GM18517 (cell line): Measurements from ENCODE around the gene PARD3.
A peak's percentile ranks its signal among the peaks of the same experiment; 100 is the strongest.
"Not testable (repeated sequence)": the region's sequence is repeated elsewhere in the genome, so short reads cannot be mapped to it uniquely, and the experiment has no call there.

ENCODE experiments used
- ATAC-seq: cut with Tn5 transposase; IDR thresholded peaks from one replicate; pipeline ENCODE4 v1.9.1; 2021; ENCODE audit warnings: mild to moderate bottlenecking, moderate library complexity; ENCODE audit not compliant: unreplicated experiment

PARD3 gene

GRCh38 chr10:34291466-34292193 lies 523.5 kb downstream of the PARD3 start:
- peak; percentile 64 for ATAC-seq

- no peak for ATAC-seq
These were observed 524.5 kb downstream of the PARD3 start for GRCh38 chr10:34290412-34291081.

GRCh38 chr10:34288634-34289033 lies 526.5 kb downstream of the PARD3 start:
- no peak for ATAC-seq

GRCh38 chr10:34286136-34286739 lies 528.9 kb downstream of the PARD3 start:
- ATAC-seq: no peak

GRCh38 chr10:34281661-34282582 lies 533.2 kb downstream of the PARD3 start:
- ATAC-seq: no peak

GRCh38 chr10:34280599-34281374 lies 534.3 kb downstream of the PARD3 start:
- ATAC-seq: no peak

GRCh38 chr10:34275626-34276130 lies 539.4 kb downstream of the PARD3 start:
- no peak for ATAC-seq

- ATAC-seq: no peak
These were observed 540.2 kb downstream of the PARD3 start for GRCh38 chr10:34274906-34275305.

- ATAC-seq: no peak
These were observed 541.8 kb downstream of the PARD3 start for GRCh38 chr10:34273340-34273739.

GRCh38 chr10:34272316-34272715 lies 542.8 kb downstream of the PARD3 start:
- no peak for ATAC-seq

GRCh38 chr10:34268410-34268809 lies 546.7 kb downstream of the PARD3 start:
- ATAC-seq: not testable (repeated sequence)

- no peak for ATAC-seq
These were observed 552.1 kb downstream of the PARD3 start for GRCh38 chr10:34262985-34263384.

- ATAC-seq: no peak
These were observed 554.2 kb downstream of the PARD3 start for GRCh38 chr10:34260904-34261303.

GRCh38 chr10:34256216-34256615 lies 558.9 kb downstream of the PARD3 start:
- no peak for ATAC-seq

- no peak for ATAC-seq
These were observed 560.1 kb downstream of the PARD3 start for GRCh38 chr10:34255035-34255434.

GRCh38 chr10:34254596-34254995 lies 560.5 kb downstream of the PARD3 start:
- no peak for ATAC-seq

- no peak for ATAC-seq
These were observed 563.0 kb downstream of the PARD3 start for GRCh38 chr10:34252111-34252510.

- ATAC-seq: no peak
These were observed 563.9 kb downstream of the PARD3 start for GRCh38 chr10:34251177-34251576.

- ATAC-seq: no peak
These were observed 564.4 kb downstream of the PARD3 start for GRCh38 chr10:34250722-34251121.

- ATAC-seq: no peak
These were observed 565.5 kb downstream of the PARD3 start for GRCh38 chr10:34249634-34250033.
